Gastroesophageal sphincter (tissue), 4 donors: ENCODE results near the gene PFKL. TPM values are rescaled to one million over a fixed set of nuclear protein-coding genes. Genes with fewer than 3 reads are reported as not detected.

ENCODE experiments used
- ATAC-seq: fragments of 150-250 bp; one replicate; pipeline ENCODE4 v1.9.1; 2016; ENCODE audit warnings: mild to moderate bottlenecking, moderate library complexity
- H3K27ac ChIP-seq, 4 donors: fragments of 200-600 bp; sonication (generic) in 3 of 4; 1 replicate in 3 of 4; 2 replicates in 1 of 4; pipeline ENCODE4 v1.5.1; 2016 to 2019
- H3K27me3 ChIP-seq: fragments of 200-600 bp; sonication (generic); one replicate; pipeline ENCODE4 v1.5.1; 2019
- H3K36me3 ChIP-seq, 2 donors: fragments of 200-600 bp; sonication (generic); one replicate each; pipeline ENCODE4 v1.5.1; 2019; ENCODE audit warnings: control low read depth in 1 of 2
- H3K4me1 ChIP-seq, 3 donors: fragments of 200-600 bp; sonication (generic); 1 replicate in 2 of 3; 2 replicates in 1 of 3; pipeline ENCODE4 v1.5.1; 2016 to 2019; ENCODE audit warnings: control low read depth in 2 of 3
- H3K4me3 ChIP-seq, 2 donors: fragments of 200-600 bp; sonication (generic); one replicate each; pipeline ENCODE4 v1.5.1; 2019; ENCODE audit warnings: mild to moderate bottlenecking in 1 of 2, moderate library complexity in 1 of 2
- H3K9me3 ChIP-seq, 3 donors: fragments of 200-600 bp; sonication (generic); one replicate each; pipeline ENCODE4 v1.5.1; 2017 to 2019; ENCODE audit warnings: control low read depth in 2 of 3
- EP300 ChIP-seq: sonication (generic); formaldehyde crosslinking; IDR thresholded peaks from one replicate; pipeline ENCODE4 v1.6.1; 2017; ENCODE audit warnings: antibody characterized with exemption, mild to moderate bottlenecking
- POLR2A ChIP-seq, 2 donors: fragments of 450-650 bp; IDR thresholded peaks; one replicate each; pipeline ENCODE4 v1.6.1; 2017; ENCODE audit warnings: antibody characterized with exemption in 2 of 2, mild to moderate bottlenecking in 2 of 2, moderate library complexity in 1 of 2
- POLR2AphosphoS5 ChIP-seq: sonication (generic); formaldehyde crosslinking; IDR thresholded peaks from one replicate; pipeline ENCODE4 v1.6.1; 2017; ENCODE audit warnings: antibody characterized with exemption
- WGBS, 2 donors: methylation state at CpG; one replicate each; pipeline ENCODE4 v1.1.5; 2018; ENCODE audit warnings: low coverage in 1 of 2; 5-methylcytosine and 5-hydroxymethylcytosine counted together
- total RNA-seq, 4 donors: library from RNA; depleted of rRNA; stranded (reverse); fragments of >200 nt; gene quantifications; one replicate each; pipeline ENCODE4 v1.1.0, GENCODE V29; 2016
- TF ChIP-seq, protein P1 (sequence below), 4 experiments: fragments of 200-600 bp in 2 of 4; fragments of 450-650 bp in 2 of 4; sonication (generic) in 1 of 4; IDR thresholded peaks; one replicate each; pipeline ENCODE4 v1.5.1; 2017 to 2019; ENCODE audit warnings: antibody characterized with exemption in 4 of 4, mild to moderate bottlenecking in 2 of 4, moderate library complexity in 2 of 4

Gene PFKL
- total RNA-seq, 4 donors from 2014 or later = 57.7 to 103 (median 72.1) TPM

DNA sequence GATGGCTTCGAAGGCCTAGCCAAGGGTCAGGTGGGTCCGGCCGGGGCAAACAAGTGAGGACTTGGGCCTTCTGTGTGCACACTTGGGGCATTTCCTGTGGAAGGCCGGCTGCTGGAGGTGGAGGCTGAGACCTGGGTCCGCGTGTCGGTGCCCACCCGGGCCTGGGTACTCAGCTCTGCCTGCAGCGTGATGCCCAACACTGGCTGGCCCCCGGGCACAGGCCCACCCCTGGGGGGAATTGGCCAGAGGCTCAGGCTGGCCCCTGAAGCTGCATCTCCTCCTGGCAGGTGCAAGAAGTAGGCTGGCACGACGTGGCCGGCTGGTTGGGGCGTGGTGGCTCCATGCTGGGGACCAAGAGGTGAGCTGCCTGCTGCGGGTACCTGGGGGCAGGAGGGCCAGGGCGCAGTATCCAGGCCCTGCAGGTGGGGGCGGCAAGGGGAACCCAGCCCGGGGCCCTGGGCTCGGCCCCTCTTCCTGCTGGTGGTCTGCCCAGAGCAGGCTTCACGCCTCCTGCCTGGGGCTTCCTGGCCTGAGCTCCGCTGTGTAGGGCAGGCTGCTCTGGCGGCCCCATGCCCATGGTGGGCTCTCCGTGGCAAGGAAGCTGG, 22.1 kb downstream of the PFKL start:
- no peak overlapping the region for H3K27ac ChIP-seq
- H3K9me3 ChIP-seq = no peaks in the 10 kb centered on the region
- WGBS, 2 donors = 96% methylated on average over 5 of the region's 23 CpGs; no CpG with 5 or more reads in 1 of the 2 donors
- TF ChIP-seq EP300 = no peak
- TF ChIP-seq POLR2AphosphoS5 = no peak
- TF ChIP-seq, protein P1, sequence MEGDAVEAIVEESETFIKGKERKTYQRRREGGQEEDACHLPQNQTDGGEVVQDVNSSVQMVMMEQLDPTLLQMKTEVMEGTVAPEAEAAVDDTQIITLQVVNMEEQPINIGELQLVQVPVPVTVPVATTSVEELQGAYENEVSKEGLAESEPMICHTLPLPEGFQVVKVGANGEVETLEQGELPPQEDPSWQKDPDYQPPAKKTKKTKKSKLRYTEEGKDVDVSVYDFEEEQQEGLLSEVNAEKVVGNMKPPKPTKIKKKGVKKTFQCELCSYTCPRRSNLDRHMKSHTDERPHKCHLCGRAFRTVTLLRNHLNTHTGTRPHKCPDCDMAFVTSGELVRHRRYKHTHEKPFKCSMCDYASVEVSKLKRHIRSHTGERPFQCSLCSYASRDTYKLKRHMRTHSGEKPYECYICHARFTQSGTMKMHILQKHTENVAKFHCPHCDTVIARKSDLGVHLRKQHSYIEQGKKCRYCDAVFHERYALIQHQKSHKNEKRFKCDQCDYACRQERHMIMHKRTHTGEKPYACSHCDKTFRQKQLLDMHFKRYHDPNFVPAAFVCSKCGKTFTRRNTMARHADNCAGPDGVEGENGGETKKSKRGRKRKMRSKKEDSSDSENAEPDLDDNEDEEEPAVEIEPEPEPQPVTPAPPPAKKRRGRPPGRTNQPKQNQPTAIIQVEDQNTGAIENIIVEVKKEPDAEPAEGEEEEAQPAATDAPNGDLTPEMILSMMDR (IDR thresholded peaks at IDR 0.05) = no peak
- TF ChIP-seq POLR2A (IDR thresholded peaks at IDR 0.05) = no peak
- peaks cover 0 to 100% of the 10 kb centered on the region in 2 donors for H3K36me3 ChIP-seq
- H3K4me1 ChIP-seq = no peaks in the 10 kb centered on the region
- H3K4me3 ChIP-seq = no peak overlapping the region
- no peak for ATAC-seq
- H3K27me3 ChIP-seq = no peaks in the 10 kb centered on the region

DNA sequence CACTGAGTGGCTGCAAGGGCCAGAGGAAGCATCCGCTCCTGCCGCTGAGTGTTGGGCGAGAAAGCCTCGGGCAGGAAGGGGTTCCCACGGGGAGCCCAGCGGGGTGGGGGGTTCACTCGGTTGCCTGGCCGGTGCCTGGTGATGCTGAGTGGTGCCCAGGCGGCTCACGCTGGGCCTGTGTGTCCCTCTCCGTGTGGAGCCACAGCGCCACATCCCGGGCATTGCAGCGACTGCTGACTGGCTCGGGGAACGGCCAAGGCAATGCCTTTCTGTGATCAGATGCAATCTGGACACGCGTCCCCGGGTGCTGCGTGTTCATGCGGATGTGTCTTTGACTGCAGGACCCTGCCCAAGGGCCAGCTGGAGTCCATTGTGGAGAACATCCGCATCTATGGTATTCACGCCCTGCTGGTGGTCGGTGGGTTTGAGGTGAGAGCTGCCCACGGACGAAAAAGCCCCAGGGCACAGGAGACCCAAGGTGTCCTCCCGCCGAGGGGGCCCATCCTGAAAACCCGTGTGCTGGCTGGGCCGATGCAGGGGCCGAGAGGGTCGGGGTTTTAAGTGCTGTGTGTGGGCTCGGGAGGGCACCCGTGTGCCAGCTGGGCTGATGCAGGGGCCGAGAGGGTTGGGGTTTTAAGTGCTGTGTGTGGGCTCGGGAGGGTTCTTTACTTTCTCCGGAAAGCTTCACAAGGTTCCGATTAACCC, 22.9 kb downstream of the PFKL start:
- peaks cover 0 to 100% of the 10 kb centered on the region in 2 donors for H3K36me3 ChIP-seq
- no peaks in the 10 kb centered on the region for H3K9me3 ChIP-seq
- no peaks in the 10 kb centered on the region for H3K4me1 ChIP-seq
- no peak for ATAC-seq
- WGBS, 2 donors = no CpG with 5 or more reads among the region's 38 CpGs
- no peak overlapping the region for H3K4me3 ChIP-seq
- no peaks in the 10 kb centered on the region for H3K27me3 ChIP-seq
- no peak overlapping the region for H3K27ac ChIP-seq
- no peak for TF ChIP-seq POLR2AphosphoS5
- TF ChIP-seq EP300 = no peak
- TF ChIP-seq, protein P1 (IDR thresholded peaks at IDR 0.05) = no peak
- no peak for TF ChIP-seq POLR2A (IDR thresholded peaks at IDR 0.05)

DNA sequence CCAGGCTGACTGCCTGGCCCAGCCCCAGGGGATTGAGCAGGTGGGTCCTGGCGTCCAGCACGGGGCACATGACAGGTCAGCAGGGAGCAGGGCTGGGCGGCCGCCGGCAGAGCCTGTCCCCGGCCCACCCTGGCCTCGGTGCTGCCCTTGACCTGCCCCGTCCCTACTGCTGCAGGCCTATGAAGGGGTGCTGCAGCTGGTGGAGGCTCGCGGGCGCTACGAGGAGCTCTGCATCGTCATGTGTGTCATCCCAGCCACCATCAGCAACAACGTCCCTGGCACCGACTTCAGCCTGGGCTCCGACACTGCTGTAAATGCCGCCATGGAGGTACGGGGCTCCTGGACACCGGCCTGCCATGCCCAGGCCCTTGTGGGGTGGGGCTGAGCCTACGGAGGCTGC, 23.7 kb downstream of the PFKL start:
- no peak for TF ChIP-seq EP300
- TF ChIP-seq POLR2A (IDR thresholded peaks at IDR 0.05) = no peak
- TF ChIP-seq POLR2AphosphoS5 = no peak
- TF ChIP-seq, protein P1 (IDR thresholded peaks at IDR 0.05) = no peak

DNA sequence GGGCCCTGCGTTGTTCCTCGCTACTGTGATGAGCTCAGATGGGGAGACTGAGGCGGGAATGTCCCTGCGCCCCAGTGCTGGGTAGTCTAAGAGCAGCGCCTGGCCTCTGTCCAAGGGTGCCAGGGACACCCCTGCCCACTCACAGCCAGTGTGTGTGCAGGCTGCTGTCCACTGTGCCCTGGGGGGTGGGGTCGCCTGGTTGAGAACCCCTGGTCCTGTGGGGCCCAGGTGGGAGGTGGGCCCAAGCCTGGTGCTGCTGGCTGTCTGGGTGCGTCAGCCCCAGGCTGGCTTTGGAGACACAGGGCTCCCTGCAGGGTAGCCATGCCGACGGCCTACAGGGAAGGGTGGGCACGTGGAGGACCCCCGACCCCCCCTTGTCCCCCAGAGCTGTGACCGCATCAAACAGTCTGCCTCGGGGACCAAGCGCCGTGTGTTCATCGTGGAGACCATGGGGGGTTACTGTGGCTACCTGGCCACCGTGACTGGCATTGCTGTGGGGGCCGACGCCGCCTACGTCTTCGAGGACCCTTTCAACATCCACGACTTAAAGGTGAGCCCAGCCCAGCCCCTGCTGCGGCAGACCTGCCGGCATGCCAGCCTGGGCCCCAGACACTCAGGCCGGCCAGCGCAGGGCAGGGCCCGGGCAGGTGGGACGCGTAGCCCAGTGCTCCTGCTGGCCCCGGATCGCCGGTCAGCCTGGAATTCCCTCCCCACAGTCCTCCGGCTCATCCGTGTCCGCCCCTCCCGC, 24.4 kb downstream of the PFKL start:
- WGBS, 2 donors = 100% methylated on average over 2 to 4 of the region's 37 CpGs
- Histone ChIP-seq H3K4me1 (no peaks in the 10 kb centered on the region), H3K27me3 (no peaks in the 10 kb centered on the region), H3K9me3 (no peaks in the 10 kb centered on the region), H3K36me3 (peaks cover 0 to 93% of the 10 kb centered on the region in 2 donors), H3K27ac (no peak overlapping the region), H3K4me3 (no peak overlapping the region)
- TF ChIP-seq, protein P1 (IDR thresholded peaks at IDR 0.05) = no peak
- no peak for TF ChIP-seq POLR2A (IDR thresholded peaks at IDR 0.05)
- TF ChIP-seq POLR2AphosphoS5 = no peak
- TF ChIP-seq EP300 = no peak
- ATAC-seq = no peak

More for the DNA sequence above, 23.7 kb downstream of the PFKL start:
- H3K27me3 ChIP-seq = no peaks in the 10 kb centered on the region
- WGBS, 2 donors = 74% methylated on average over 6 of the region's 20 CpGs; no CpG with 5 or more reads in 1 of the 2 donors
- H3K9me3 ChIP-seq = no peaks in the 10 kb centered on the region
- ATAC-seq = no peak
- no peak overlapping the region for H3K27ac ChIP-seq
- peaks cover 0 to 98% of the 10 kb centered on the region in 2 donors for H3K36me3 ChIP-seq
- no peak overlapping the region for H3K4me3 ChIP-seq
- no peaks in the 10 kb centered on the region for H3K4me1 ChIP-seq
